AG20443 (cell line): ENCODE measurements around the gene LCN9.
A peak's percentile ranks its signal among the peaks of the same experiment; 100 is the strongest.

ENCODE experiments used
- DNase-seq: peaks from one replicate; pipeline ENCODE4 v3.0.0; 2012; ENCODE audit warnings: low spot score, mixed read lengths

The LCN9 gene

GRCh38 chr9:135698767-135699166, 35.7 kb downstream of the LCN9 start:
- DNase-seq, result no peak

GRCh38 chr9:135699440-135699839, 36.3 kb downstream of the LCN9 start, which contains the start of gene SOHLH1:
TSS of gene SOHLH1 (minus strand) at chr9:135699481. CDS start at chr9:135699467, 14 bp downstream.
- DNase-seq, result no peak

GRCh38 chr9:135700525-135700924, 37.4 kb downstream of the LCN9 start:
- DNase-seq, result no peak

GRCh38 chr9:135701067-135701958, 38.2 kb downstream of the LCN9 start:
- DNase-seq, result no peak

- peak; percentile 96 for DNase-seq
Measured at GRCh38 chr9:135701959-135702721, 39.0 kb downstream of the LCN9 start, which contains the start of gene KCNT1. TSS of gene KCNT1 (plus strand) at chr9:135702185. CDS start at chr9:135702259, 74 bp downstream.

- DNase-seq, result no peak
Measured at GRCh38 chr9:135703726-135704125, 40.6 kb downstream of the LCN9 start.

- no peak for DNase-seq
Measured at GRCh38 chr9:135704483-135704882, 41.4 kb downstream of the LCN9 start.

- no peak for DNase-seq
Measured at GRCh38 chr9:135705376-135705775, 42.3 kb downstream of the LCN9 start.

- no peak for DNase-seq
Measured at GRCh38 chr9:135706288-135706687, 43.2 kb downstream of the LCN9 start.

- no peak for DNase-seq
Measured at GRCh38 chr9:135707252-135708138, 44.4 kb downstream of the LCN9 start.

- no peak for DNase-seq
Measured at GRCh38 chr9:135708164-135708563, 45.1 kb downstream of the LCN9 start.

- DNase-seq, result no peak
Measured at GRCh38 chr9:135711391-135711790, 48.3 kb downstream of the LCN9 start.

GRCh38 chr9:135711881-135712280, 48.8 kb downstream of the LCN9 start:
- no peak for DNase-seq

- no peak for DNase-seq
Measured at GRCh38 chr9:135712613-135713295, 49.6 kb downstream of the LCN9 start.

GRCh38 chr9:135714242-135715055, 51.3 kb downstream of the LCN9 start:
- DNase-seq, result peak; percentile 37

GRCh38 chr9:135715056-135715595, 52.0 kb downstream of the LCN9 start:
- no peak for DNase-seq

GRCh38 chr9:135716045-135716444, 52.9 kb downstream of the LCN9 start:
- no peak for DNase-seq
